MM.1S (cell line): Measurements from ENCODE around the gene BAZ2A.
"Not testable (repeated sequence)": the region's sequence is repeated elsewhere in the genome, so short reads cannot be mapped to it uniquely, and the experiment has no call there.

Experiments used
- EZH2 ChIP-seq: fragments of 300-600 bp; sonication (generic); optimal IDR thresholded peaks from 2 replicates; pipeline ENCODE3; 2017; ENCODE audit warnings: low read depth, mild to moderate bottlenecking, antibody characterized with exemption, low read length, mixed read lengths
- EZH2phosphoT487 ChIP-seq: fragments of 300-600 bp; sonication (generic); IDR thresholded peaks from 2 replicates; pipeline ENCODE4 v1.6.1; 2018; ENCODE audit warnings: antibody characterized with exemption, low read length
- TF ChIP-seq, protein P1 (sequence below): fragments of 300-600 bp; sonication (generic); IDR thresholded peaks from 2 replicates; pipeline ENCODE4 v1.5.1; 2016; ENCODE audit warnings: antibody characterized with exemption, low read length, mixed read lengths

DNA sequence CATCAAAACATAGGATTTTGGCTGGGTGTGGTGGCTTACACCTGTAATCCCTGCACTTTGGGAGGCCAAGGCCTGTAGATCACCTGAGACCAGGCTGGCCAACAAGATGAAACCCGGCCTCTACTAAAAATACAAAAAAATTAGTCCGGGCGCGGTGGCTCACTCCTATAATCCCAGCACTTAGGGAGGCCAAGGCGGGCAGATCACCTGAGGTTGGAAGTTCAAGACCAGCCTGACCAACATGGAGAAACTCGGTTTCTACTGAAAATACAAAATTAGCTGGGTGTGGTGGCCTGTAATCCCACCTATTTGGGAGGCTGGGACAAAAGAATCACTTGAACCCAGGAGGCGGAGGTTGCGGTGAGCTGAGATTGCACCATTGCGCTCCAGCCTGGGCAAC lies 17.9 kb upstream of the BAZ2A start:
- TF ChIP-seq, protein P1, sequence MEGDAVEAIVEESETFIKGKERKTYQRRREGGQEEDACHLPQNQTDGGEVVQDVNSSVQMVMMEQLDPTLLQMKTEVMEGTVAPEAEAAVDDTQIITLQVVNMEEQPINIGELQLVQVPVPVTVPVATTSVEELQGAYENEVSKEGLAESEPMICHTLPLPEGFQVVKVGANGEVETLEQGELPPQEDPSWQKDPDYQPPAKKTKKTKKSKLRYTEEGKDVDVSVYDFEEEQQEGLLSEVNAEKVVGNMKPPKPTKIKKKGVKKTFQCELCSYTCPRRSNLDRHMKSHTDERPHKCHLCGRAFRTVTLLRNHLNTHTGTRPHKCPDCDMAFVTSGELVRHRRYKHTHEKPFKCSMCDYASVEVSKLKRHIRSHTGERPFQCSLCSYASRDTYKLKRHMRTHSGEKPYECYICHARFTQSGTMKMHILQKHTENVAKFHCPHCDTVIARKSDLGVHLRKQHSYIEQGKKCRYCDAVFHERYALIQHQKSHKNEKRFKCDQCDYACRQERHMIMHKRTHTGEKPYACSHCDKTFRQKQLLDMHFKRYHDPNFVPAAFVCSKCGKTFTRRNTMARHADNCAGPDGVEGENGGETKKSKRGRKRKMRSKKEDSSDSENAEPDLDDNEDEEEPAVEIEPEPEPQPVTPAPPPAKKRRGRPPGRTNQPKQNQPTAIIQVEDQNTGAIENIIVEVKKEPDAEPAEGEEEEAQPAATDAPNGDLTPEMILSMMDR: not testable (repeated sequence)
- TF ChIP-seq EZH2, EZH2phosphoT487: not testable (repeated sequence)
